IPS-15b (cell line): Measurements from ENCODE around the gene WSB1.

Source experiments
- H3K27me3 ChIP-seq: one replicate; pipeline ENCODE4 v1.6.1; 2013; ENCODE audit warnings: low read length; ENCODE audit not compliant: control insufficient read depth, insufficient read depth
- H3K36me3 ChIP-seq: one replicate; pipeline ENCODE4 v1.6.1; 2013; ENCODE audit warnings: low read length; ENCODE audit not compliant: control insufficient read depth, insufficient read depth
- H3K4me1 ChIP-seq: one replicate; pipeline ENCODE4 v1.6.1; 2013; ENCODE audit warnings: mild to moderate bottlenecking, low read length; ENCODE audit not compliant: control insufficient read depth, insufficient read depth
- H3K4me3 ChIP-seq: one replicate; pipeline ENCODE4 v1.5.1; 2013; ENCODE audit warnings: low read depth, low read length
- H3K9ac ChIP-seq: one replicate; pipeline ENCODE4 v1.6.1; 2013; ENCODE audit warnings: low read depth, mild to moderate bottlenecking, low read length
- H3K9me3 ChIP-seq: one replicate; pipeline ENCODE4 v1.6.1; 2013; ENCODE audit warnings: mild to moderate bottlenecking, low read length; ENCODE audit not compliant: control insufficient read depth, insufficient read depth

WSB1 gene

DNA sequence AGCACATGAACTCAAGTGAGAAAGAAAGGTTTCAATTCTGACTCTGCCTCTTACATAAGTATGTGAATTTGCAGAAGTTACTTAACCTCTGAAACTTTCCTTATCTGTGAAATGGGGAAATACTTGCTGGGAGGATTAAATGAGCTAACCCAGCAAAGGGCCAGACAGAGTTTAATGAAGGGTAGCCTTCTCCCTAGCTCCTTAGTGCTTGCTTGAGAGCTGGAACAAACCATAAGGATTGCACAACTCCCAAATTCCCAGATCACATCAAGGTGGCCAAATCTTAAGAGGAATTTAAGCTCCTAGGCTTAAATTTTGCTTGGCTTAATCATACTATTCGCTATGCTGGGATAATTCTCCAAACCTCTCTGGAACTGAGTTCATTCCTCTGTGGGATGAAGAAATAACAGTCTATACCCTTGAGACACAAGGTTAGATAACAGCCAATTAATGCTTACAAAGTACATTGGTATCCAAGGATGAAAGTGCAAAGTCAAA is 11.8 kb upstream of the WSB1 start:
- no peaks in the 10 kb centered on the region for H3K36me3 ChIP-seq
- H3K4me3 ChIP-seq = no peak overlapping the region
- no peaks in the 10 kb centered on the region for H3K27me3 ChIP-seq
- no peaks in the 10 kb centered on the region for H3K9me3 ChIP-seq
- H3K4me1 ChIP-seq = no peaks in the 10 kb centered on the region
- H3K9ac ChIP-seq = no peak overlapping the region

DNA sequence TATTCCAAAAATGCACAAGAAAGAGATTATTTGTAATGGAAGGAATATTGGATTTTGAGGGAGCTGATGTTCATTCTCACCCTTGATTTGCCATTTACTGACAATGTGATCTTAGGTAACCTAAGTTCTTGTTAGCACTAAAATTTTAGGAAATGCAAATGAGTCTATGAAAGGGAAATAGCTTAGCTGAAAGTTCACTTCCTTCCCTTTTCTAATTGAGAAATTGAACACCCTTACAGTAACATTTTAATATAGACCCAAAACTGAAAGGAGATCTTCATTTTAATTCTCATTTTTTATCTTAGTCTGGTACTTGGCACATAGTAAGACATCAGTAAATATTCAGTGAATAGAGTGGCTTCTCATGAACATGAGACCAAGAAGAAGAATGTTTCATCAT is 10.9 kb upstream of the WSB1 start:
- Histone ChIP-seq H3K36me3 (no peaks in the 10 kb centered on the region), H3K9me3 (no peaks in the 10 kb centered on the region), H3K27me3 (no peaks in the 10 kb centered on the region), H3K9ac (no peak overlapping the region), H3K4me3 (no peak overlapping the region), H3K4me1 (no peaks in the 10 kb centered on the region)

DNA sequence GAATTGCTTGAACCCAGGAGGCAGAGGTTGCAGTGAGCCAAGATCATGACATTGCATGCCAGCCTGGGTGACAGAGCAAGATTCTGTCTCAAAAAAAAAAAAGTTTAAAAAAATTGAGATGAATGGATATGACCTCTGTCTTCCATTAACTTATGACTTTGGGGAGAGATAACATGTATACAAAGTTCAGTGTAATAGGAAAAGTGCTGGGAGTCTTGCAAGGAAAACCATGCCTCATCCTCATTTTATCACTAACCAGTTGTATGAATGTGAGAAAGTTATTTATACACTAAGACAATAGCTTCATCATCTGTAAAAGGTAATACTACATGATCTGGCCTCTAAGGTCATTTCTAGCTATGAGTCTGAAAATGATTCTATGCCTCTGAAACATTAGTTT is 10.2 kb upstream of the WSB1 start:
- Histone ChIP-seq H3K4me1 (no peaks in the 10 kb centered on the region), H3K27me3 (no peaks in the 10 kb centered on the region), H3K4me3 (no peak overlapping the region), H3K9ac (no peak overlapping the region), H3K36me3 (no peaks in the 10 kb centered on the region), H3K9me3 (no peaks in the 10 kb centered on the region)

DNA sequence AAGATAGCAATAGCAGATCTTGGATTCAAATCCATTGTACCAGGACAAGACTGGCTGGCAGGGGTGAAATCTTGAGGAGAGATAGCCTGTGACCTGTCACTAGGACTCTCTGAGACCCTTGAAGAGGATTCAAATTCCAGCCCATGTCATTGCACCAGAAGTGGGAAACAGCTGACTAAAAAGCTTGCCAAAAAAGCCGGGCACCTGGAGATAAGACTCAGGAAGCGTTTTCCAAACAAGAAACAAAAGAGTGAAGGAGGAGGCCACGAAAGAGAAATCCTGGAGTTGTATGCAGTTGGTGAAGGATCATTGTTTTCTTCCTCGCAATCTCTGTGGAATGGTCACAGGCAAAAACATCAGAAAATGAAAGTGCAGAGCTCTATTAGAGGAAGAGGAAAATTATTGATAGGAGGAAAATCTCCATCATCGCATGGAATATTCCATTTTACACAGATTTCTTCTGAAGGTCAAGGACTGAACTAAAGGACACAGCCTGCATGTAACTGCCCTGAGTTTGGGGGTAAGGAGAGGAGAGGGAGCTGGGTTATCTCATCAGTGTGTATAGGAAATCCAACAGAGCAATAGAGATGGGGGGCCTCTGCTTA is 9.0 kb upstream of the WSB1 start:
- H3K27me3 ChIP-seq = no peaks in the 10 kb centered on the region
- no peaks in the 10 kb centered on the region for H3K4me1 ChIP-seq
- no peak overlapping the region for H3K4me3 ChIP-seq
- H3K36me3 ChIP-seq = no peaks in the 10 kb centered on the region
- no peak overlapping the region for H3K9ac ChIP-seq
- H3K9me3 ChIP-seq = no peaks in the 10 kb centered on the region

DNA sequence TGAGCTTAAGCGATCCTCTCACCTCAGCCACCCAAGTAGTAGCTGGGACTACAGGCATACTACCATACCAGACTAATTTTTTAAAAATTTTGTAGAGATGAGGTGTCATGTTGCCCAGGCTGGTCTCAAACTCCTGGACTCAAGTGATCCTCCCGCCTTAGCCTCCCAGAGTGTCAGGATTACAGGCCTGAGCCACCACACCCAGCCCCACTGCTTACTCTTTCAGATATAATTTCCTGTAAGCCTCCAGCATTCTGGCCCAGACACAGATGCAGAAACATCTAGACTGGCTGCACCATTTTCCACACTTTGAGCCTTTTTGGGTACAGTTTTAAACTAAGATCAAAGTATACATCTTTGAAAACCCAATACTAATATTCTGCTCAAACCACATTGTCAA is 8.4 kb upstream of the WSB1 start:
- H3K9ac ChIP-seq = no peak overlapping the region
- H3K27me3 ChIP-seq = no peaks in the 10 kb centered on the region
- H3K36me3 ChIP-seq = no peaks in the 10 kb centered on the region
- H3K9me3 ChIP-seq = no peaks in the 10 kb centered on the region
- H3K4me1 ChIP-seq = no peaks in the 10 kb centered on the region
- H3K4me3 ChIP-seq = no peak overlapping the region

DNA sequence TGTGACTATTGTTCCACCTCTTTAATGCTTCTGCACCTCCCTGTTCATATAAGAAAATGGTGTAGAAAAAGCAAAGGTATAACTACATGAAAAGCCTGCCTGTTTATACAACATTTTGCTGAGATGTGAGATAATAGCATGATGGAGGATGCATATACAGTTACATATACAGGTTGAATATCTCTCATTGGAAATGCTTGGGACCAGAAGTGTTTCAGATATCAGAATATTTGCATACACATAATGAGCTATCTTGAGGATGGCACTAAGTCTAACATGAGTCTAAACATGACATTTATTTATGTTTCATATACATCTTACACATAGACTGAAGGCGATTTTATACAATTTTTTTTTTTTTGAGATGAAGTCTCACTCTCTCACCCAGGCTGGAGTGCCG is 5.7 kb upstream of the WSB1 start:
- no peak overlapping the region for H3K9ac ChIP-seq
- no peaks in the 10 kb centered on the region for H3K9me3 ChIP-seq
- H3K4me1 ChIP-seq = peaks cover under 1% of the 10 kb centered on the region
- H3K27me3 ChIP-seq = no peaks in the 10 kb centered on the region
- no peak overlapping the region for H3K4me3 ChIP-seq
- no peaks in the 10 kb centered on the region for H3K36me3 ChIP-seq

DNA sequence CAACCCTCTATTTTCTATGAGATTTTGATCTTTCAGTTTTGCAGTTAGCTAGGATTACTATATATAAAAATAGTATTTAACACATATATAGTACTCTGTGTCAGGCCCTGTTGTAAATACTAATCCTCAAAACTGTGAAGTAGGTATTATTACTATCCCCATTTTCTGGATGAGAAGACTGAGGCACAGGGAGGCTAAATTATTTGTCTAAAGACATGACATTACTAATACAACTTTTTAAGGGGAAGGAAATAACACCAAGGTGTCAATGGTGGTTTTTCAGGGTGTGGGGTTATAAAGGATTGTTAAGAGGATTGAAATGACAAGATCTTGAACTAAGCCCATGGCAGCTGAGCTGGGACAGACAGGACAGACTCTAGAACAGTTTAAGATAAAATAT is 4.1 kb upstream of the WSB1 start:
- Histone ChIP-seq H3K27me3 (no peaks in the 10 kb centered on the region), H3K4me3 (no peak overlapping the region)

DNA sequence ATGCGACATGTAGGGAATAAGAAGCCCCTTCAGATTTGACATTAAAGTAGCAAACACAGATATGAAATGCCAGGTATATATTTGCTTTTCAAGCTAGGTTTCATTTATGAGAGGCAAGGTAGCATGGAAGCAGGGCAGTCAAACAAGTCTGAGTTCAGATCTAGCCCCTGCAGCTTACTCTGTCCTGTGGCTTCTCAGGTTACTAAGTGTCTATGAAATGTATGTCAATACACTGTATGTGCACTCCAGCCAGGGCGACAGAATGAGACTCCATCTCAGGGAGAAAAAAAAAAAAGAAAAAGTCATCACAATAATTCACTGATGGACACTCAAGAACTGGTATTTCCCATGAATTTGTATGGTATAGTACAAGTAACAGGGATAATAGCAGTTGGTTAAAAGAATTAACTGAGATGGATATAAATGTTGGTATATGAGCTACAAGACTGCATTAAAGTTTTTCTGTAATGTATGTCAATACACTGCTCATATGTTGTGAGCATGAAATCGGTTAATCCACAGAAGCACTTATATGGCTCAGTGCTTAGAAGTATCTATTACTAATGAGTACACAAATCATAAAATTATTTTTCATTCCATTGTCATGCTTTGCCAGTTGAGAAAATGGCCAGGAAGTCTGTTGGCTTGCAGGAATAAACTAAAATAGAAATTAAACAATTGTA is 2.9 kb upstream of the WSB1 start:
- Histone ChIP-seq H3K4me1 (peaks cover 6% of the 10 kb centered on the region), H3K27me3 (no peaks in the 10 kb centered on the region), H3K36me3 (no peaks in the 10 kb centered on the region), H3K4me3 (no peak overlapping the region), H3K9ac (no peak overlapping the region), H3K9me3 (no peaks in the 10 kb centered on the region)

More for the DNA sequence above, 4.1 kb upstream of the WSB1 start:
- no peaks in the 10 kb centered on the region for H3K9me3 ChIP-seq
- no peak overlapping the region for H3K9ac ChIP-seq
- no peaks in the 10 kb centered on the region for H3K36me3 ChIP-seq
- peaks cover 6% of the 10 kb centered on the region for H3K4me1 ChIP-seq

DNA sequence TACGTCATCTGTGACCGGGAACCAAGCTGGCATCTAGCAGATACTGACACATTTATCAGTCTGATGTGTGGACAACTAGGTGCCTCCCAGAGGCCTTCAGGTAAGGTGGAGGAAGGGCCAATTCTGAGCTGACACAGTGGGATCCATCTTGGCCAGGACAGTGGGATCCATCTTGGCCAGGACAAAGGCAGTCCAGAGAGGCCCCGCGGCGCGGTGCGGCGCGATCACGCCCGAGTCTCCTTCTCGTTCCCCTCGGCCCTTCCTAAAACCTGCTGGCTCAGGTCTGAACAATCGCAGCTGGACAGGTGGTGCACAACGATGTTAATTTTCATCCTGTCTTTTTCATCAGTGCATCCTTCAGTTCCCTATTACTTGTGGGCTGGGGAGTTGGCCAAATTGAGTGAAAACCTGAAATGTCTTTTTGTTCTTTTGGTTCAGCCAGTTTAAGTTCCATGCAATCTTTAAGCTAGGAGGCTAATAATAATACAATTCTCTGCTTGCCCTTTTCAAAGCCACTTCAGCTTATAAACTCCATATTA is 486 bp upstream of the WSB1 start:
- Histone ChIP-seq H3K4me3 (peak overlapping the region; percentile 98), H3K9ac (peak overlapping the region; percentile 97), H3K27me3 (no peaks in the 10 kb centered on the region), H3K36me3 (peaks cover 3% of the 10 kb centered on the region), H3K4me1 (peaks cover 6% of the 10 kb centered on the region), H3K9me3 (no peaks in the 10 kb centered on the region)

DNA sequence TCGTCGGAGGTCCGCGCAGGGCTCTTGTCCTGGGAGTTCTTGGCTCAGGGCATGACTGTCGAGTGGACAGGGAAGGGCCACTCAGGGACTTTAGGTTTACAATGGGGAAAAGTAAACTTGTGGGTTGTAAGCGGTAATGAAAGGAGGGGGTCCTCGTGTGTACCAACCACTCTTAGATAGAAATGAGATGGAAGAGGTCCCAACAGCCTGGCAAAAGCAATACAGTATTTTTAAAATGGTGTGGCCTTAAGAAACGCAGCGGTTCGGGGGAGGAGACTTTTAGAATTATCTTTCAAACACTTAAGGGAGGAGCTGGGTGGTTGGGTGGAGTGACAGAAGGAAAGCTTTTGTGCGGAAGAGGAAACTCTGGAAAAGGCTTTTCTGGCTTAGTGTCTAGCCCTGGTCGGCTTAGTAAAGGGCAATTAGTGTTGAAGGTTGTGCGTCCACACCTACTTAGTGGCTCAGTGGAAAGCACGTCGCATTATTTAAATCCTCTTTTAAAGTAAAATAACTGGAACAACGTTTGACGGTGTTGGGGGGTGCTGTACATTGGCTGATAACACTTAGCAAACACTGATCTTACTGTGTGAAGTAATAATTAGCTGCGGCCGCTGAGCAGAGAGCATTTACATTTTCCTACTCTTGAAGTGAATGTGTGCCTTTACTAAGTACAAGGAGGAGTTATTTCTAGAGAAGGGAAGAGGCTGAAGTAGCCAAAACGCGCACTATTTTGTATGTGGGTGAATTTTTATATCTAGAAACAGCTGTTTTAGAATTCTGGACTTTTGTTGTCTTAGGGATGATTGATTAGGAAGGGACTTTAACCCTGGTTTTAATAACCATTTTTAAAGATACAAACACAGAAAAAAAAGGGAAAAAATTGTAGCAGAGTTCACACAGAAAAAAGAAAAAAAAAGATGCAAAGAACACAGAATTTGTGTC is 1.0 kb downstream of the WSB1 start:
- no peaks in the 10 kb centered on the region for H3K27me3 ChIP-seq
- peak overlapping the region; percentile 97 for H3K9ac ChIP-seq
- H3K4me1 ChIP-seq = peaks cover 6% of the 10 kb centered on the region
- peaks cover 3% of the 10 kb centered on the region for H3K36me3 ChIP-seq
- H3K4me3 ChIP-seq = peak overlapping the region; percentile 98
- no peaks in the 10 kb centered on the region for H3K9me3 ChIP-seq

DNA sequence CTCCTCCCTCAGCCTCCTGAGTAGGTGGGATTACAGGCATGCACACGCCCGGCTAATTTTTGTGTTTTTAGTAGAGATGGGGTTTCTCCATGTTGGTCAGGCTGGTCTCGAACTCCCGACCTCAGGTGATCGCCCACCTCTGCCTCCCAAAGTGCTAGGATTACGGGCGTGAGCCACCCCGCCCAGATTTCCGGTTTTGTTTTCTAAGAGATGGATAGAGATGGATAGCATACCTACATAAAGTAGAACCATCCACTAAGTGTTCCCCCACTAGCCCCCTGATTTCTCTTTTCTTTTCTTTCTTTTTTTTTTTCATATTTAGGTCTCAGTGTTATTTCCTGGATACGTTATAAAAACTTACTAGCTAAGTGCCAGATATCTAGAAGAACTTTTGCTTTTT is 2.0 kb downstream of the WSB1 start:
- H3K9ac ChIP-seq = no peak overlapping the region
- peak overlapping the region; percentile 98 for H3K4me3 ChIP-seq
- no peaks in the 10 kb centered on the region for H3K9me3 ChIP-seq
- peaks cover 9% of the 10 kb centered on the region for H3K4me1 ChIP-seq
- H3K27me3 ChIP-seq = no peaks in the 10 kb centered on the region
- peaks cover 3% of the 10 kb centered on the region for H3K36me3 ChIP-seq
